GM23248 (cell line): ENCODE results near the gene PPFIA1.

ENCODE experiments used
- EZH2 ChIP-seq: fragments of 200-600 bp; sonication (generic); IDR thresholded peaks from 2 replicates; pipeline ENCODE4 v1.6.1; 2018; ENCODE audit warnings: antibody characterized with exemption, mild to moderate bottlenecking; ENCODE audit not compliant: insufficient read depth, poor library complexity, severe bottlenecking
- EZH2phosphoT487 ChIP-seq: fragments of 200-600 bp; sonication (generic); IDR thresholded peaks from 2 replicates; pipeline ENCODE4 v1.6.1; 2018; ENCODE audit warnings: antibody characterized with exemption, moderate library complexity, mild to moderate bottlenecking, low read depth; ENCODE audit not compliant: insufficient read depth

DNA sequence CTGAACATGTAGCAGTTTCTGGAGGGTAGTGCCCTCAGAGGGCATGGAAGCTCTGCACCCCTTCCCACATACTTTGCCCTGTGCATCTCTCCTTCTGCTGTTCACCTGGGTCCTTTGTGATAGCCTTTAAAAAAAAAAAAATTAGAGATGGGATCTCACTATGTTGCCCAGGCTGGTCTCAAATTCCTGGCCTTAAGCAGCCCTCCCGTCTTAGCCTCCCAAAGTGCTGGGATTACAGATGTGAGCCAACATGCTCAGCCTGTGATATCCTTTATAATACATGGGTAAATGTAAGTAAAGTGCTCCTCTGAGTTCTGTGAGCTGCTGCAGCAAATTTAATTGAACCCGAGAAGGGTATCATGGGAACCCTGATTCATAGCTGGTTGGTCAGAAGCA, 33.7 kb downstream of the PPFIA1 start:
- no peak for TF ChIP-seq EZH2phosphoT487
- no peak for TF ChIP-seq EZH2
